Tibial nerve (tissue), 4 donors: ENCODE measurements around the gene FBLIM1.

Experiments
- EP300 ChIP-seq, 2 donors: sonication (generic); formaldehyde crosslinking; IDR thresholded peaks; one replicate each; pipeline ENCODE4 v1.6.1; 2017; ENCODE audit warnings: antibody characterized with exemption in 2 of 2, mild to moderate bottlenecking in 1 of 2
- POLR2A ChIP-seq, 2 donors: fragments of 450-650 bp; IDR thresholded peaks; one replicate each; pipeline ENCODE4 v1.6.1; 2017; ENCODE audit warnings: antibody characterized with exemption in 2 of 2, mild to moderate bottlenecking in 2 of 2, moderate library complexity in 2 of 2
- TF ChIP-seq, protein P1 (sequence below), 5 experiments: fragments of 200-600 bp in 3 of 5; fragments of 450-650 bp in 2 of 5; sonication (generic) in 3 of 5; IDR thresholded peaks; one replicate each; pipeline ENCODE4 v1.5.1; 2016 to 2019; ENCODE audit warnings: antibody characterized with exemption in 5 of 5, mild to moderate bottlenecking in 3 of 5, moderate library complexity in 2 of 5

GRCh38 chr1:15717418-15718125, 41.0 kb upstream of the FBLIM1 start:
- TF ChIP-seq, protein P1, sequence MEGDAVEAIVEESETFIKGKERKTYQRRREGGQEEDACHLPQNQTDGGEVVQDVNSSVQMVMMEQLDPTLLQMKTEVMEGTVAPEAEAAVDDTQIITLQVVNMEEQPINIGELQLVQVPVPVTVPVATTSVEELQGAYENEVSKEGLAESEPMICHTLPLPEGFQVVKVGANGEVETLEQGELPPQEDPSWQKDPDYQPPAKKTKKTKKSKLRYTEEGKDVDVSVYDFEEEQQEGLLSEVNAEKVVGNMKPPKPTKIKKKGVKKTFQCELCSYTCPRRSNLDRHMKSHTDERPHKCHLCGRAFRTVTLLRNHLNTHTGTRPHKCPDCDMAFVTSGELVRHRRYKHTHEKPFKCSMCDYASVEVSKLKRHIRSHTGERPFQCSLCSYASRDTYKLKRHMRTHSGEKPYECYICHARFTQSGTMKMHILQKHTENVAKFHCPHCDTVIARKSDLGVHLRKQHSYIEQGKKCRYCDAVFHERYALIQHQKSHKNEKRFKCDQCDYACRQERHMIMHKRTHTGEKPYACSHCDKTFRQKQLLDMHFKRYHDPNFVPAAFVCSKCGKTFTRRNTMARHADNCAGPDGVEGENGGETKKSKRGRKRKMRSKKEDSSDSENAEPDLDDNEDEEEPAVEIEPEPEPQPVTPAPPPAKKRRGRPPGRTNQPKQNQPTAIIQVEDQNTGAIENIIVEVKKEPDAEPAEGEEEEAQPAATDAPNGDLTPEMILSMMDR (IDR thresholded peaks at IDR 0.05), result no peak
- no peak for TF ChIP-seq POLR2A (IDR thresholded peaks at IDR 0.05)
- TF ChIP-seq EP300 (IDR thresholded peaks at IDR 0.05), result no peak
